GM21717 (cell line): ENCODE measurements around the gene ARMH1.
A peak's percentile ranks its signal among the peaks of the same experiment; 100 is the strongest.
"Not testable (repeated sequence)": the region's sequence is repeated elsewhere in the genome, so short reads cannot be mapped to it uniquely, and the experiment has no call there.

Experiments
- ATAC-seq: cut with Tn5 transposase; IDR thresholded peaks from one replicate; pipeline ENCODE4 v1.9.1; 2021; ENCODE audit warnings: mild to moderate bottlenecking, moderate library complexity; ENCODE audit not compliant: unreplicated experiment

ARMH1 gene

DNA sequence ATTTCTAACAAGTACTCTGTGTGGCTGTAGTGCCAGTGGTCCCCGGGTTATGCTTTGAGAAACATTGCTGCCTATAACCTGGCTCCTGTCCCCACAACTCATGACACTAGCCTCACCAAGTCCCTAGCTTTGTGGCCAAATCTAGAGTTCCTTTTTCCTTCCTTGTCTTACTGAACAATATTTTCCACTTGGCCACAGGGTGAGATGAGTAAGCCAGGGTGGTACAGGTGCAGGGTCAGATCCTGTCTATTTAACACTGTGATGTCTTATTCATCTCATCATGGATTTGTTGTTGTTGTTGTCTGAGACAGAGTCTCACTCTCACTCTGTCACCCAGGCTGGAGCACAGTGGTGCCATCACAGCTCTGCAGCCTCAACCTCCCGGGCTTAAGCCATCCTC, 18.6 kb downstream of the ARMH1 start:
- ATAC-seq = no peak

DNA sequence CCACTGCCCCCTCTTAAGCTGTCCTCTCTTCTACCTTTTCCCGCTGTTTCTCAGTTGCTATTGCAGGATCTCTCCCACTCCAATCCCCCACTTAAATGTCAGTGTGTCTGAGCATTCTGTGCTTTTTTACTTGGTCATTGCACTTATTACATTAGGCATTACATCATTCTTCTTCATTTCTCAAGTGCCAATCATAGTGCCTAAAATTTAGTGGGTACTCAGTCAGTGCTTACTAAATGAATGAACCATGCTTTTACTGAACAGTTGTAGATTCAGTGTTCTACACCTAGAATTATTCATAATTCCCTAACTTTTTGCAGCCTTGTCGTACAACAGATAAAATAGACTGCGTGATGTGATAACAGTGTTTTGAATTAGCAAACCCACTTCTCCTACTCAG, 19.4 kb downstream of the ARMH1 start:
- ATAC-seq = no peak

DNA sequence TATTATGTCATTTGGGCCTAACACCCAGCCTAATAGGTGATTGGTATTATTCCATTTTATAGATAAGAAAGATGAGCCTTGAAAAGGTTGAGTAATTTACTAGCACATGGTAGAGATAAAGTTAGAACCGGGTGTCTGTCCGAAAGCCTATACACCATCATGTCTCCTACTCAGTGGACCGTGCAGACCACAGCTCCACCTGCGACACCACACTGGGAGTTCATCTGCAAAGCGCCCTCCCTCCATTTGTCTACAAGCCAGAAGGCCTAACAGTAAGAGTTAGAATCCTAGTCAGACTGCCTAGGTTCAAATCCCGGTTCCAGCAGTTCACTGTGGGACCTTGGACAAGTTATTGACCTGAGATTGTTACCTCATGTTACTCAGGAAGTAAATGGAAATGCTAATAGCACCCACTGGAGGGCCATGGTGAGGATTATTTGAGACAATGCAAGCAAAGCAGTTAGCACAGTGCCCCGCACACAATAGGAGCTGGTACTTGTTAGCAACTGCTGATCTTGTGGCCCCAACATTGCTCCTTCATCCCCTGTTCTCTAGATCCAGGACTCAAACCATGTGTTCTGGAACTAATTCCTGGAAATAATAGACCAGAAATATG, 20.5 kb downstream of the ARMH1 start:
- ATAC-seq = peak; percentile 51

DNA sequence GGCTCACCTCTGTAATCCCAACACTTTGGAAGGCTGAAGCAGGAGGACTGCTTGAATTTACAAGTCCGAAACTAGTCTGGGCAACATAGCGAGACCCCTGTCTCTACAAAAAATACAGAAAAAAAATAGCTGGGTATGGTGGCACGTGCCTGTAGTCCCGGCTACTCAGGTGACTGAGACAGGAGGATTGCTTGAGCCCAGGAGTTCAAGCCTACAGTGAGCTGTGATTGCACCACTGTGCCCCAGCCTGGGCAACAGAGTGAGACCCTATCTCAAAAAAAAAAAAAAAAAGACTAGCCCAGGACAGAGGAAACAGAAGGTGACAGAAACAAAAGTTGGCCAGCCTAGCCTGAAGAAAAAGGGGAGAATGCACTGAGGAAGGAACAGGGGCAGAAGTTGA, 21.2 kb downstream of the ARMH1 start:
- ATAC-seq = no peak

DNA sequence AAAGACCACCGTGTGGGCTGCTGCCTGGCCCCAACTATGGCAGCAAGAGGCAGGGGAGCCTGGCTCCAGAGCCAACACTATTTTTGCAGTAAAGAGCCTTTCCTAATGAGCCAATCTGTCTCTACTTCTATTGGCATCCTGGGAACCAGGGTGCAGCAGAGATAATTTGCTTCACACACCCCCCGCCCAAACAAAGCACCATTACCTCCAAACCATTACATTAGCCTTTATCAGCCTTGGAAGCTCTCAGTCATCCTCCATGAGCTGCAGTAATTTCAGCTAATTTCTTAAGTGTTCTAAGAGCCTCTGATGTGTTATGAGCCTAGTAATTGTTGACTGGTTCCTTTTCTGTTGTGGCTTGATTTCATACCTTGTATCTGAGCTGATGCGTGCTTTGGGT, 21.6 kb downstream of the ARMH1 start:
- no peak for ATAC-seq

DNA sequence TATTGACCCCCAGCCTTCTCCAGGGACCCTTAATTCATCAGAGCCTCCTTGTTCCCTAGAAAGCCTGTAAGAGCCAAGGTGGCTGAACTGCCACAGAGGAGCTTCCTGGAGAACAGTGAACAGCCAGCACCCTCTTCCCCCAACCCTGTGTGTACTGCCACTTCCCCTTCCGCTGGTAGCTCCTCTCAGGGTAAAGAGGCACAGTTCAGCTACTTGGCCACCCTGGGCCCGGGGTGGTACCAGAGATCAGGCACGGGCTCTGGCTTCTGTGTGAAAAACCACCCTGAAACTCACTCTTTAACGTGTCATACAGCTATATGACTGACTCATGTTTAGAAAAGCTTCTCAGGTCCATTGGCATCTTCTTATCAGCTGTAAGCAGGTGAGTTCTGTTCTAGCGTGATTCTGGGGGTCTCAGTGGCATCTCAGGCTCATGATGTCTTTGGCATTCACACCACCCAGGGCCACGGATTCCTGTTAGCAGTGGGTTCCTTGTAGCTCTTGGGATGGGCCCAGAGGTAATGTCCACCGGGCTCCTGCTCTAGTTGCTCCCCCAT, 22.4 kb downstream of the ARMH1 start:
- no peak for ATAC-seq

DNA sequence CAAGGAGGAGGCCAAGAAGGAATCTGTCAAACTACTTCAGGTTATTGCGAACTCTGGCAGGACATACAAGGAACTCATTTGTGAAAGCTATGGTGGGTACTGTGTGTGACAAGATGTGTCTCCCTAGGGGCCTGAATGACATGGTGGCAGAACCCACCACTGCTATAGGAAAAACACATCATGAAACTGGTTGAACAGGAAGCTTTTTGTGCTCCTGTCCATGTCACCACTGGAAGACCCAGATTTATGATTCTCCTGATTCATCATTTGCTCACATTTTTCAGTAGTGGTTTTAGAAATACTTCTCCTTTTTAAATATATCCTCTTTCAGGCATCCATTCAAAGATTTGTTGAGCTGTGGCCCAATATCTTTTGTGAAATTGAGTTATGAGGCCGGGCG, 23.6 kb downstream of the ARMH1 start:
- no peak for ATAC-seq

DNA sequence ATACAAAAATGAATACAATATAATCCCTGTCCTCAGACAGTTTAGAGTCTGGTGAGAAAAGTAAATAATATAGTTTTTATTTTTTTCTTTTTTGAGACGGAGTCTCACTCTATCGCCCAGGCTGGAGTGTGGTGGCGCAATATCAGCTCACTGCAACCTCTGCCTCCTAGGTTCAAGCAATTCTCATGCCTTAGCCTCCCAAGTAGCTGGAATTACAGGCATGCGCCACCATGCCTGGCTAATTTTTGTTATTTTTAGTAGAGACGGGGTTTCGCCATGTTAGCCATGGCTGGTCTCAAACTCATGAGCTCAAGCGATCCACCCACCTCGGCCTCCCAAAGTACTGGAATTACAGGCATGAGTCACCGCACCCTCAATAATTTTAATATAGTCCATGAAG, 24.9 kb downstream of the ARMH1 start:
- not testable (repeated sequence) for ATAC-seq

DNA sequence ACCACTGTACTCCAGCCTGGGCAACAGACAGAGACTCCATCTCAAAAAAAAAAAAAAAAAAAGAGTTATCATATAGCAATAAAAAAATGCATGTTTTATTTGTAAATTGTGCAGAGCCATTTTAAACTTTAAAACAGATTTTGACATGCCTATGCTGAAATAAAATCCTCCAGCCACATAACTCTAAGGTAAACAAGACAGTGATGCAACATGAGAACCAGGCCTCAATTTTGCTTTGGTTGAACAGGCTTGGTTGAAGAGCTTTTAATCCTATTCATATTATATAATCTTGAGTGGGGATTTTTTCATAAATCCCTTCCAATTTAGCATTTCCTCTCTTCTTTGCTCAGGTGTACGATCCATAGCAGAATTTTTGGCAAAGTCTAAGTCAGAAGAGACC, 26.1 kb downstream of the ARMH1 start:
- no peak for ATAC-seq

DNA sequence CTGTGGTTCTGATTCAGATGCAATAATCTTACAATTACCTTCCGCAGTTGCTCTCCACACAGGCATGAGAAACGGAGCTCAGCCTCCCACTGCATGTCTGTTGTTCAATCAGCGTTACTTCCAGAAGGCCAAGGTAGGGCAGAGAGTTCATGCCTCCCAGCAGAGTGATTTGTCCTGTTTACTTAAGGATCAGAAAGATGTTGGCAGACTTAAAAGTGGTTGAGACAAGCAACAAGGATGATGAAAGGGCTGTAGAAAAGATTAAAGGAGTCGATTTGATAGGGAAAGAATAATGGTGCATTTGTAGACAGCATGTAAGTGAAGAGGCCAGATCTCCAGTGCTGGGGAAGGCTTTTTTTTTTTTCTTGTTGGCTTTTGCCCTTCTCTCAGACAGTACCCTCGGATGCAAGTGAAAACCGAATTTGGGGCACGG, 26.6 kb downstream of the ARMH1 start:
- ATAC-seq = no peak

DNA sequence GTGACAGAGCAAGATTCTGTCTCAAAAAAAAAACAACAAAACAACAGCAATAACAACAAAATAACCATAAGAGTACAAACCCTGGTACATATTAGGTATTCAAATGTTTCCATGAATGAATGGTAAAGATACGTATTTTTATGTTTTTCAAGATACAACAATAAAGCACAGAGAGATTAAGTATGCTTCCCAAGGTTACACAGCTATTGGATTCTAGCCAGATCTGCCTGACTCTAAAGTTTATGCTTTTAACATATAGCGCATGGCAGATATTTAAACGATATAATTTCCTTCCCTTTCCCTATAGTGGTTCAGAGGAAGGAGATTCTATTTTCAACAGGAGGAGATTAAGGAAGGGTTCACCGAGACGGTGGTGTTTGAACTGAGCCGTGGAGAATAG, 31.0 kb downstream of the ARMH1 start:
- ATAC-seq = no peak

DNA sequence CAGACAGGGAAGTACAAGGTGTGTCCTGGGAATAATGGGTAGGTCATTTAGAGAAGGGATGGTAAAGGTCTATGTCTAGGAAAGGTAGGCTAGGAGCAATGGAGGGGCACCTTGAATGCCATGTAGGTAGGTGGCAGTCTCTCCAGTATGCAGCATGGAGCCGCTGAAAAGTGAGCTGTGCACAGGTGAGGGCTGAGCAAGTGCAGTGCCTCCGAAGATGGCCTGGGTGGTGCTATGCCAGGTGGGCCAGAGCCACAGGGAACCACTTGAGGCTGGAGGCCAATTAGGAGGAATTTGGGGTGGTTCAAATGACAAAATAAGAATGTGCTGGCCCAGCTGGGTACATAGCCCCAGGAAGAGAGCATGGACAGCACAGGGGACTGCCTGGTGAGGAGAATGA, 31.4 kb downstream of the ARMH1 start:
- ATAC-seq = no peak

DNA sequence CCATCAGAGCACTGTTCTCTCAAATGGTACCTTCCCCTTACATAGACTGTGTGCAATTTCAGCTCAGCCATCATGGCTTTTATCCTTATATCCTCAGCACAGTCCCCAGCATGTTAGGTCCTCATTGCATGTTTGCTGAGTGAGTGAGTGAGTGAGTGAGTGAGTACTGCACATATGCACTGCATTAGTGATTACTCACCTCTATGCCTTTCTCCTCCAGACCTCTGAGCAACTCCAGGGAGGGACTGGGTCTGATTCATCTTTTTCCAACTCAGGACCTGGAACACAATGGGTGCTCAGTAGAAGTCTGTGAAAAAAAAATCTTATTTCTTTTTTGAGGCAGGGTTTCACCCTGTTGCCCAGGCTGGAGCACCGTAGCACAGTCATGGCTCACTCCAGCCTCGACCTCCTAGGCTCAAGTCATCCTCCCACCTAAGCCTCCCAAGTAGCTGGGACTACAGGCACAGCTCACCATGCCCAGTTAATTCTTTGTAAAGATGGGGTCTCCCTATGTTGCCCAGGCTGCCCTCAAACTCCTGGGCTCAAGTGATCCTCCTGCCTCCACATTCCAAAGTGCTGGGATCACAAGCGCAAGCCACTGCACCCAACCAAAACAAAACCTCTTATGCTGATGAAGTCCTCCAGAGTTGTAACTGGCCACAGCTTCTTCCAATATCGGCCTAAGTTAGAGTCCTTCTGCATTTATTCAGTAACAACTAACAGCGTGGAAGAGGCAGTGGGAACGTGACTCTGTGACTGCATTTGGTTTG, 32.8 kb downstream of the ARMH1 start:
- no peak for ATAC-seq

DNA sequence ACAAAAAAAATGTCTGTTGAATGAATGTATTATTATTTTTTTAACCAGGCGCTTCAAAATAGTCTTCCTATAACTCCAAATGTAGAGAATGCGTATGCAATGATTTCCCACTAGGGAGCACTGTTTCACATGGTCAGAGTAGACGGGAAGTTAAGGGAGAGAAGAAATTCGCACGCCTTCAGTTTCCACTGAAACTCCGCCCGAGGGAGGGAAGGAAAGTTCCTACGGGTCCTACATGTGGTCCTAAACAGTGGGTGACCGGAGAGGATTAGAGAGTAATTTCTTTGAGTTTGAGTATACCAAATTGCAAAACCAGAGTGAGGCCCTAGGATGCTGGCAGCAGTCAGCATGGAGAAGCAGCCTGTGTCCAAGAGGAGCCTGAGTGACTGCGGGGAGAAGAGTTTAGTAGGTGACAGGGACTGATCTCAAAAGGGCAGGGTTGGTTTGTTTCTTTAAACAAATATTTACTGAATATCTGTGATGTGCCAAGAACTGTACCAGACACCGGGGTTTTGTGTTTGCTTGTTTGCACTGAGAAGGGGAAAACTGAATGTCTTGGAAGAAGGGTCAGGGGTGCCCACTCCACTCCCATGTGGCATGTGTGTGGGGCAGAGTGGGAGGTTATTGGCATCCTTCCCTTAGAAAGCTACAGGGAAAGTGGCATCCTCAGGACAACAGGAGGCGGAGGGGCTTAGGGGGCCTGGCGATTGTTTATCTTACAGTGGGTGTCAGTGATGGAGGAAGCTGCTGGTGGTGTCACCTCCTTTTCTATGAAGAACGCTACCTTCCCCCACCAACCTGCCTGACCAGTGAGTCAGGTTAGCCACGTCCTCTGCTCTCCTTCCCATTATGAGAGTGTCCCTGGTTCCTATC, 33.7 kb downstream of the ARMH1 start:
- ATAC-seq = no peak

DNA sequence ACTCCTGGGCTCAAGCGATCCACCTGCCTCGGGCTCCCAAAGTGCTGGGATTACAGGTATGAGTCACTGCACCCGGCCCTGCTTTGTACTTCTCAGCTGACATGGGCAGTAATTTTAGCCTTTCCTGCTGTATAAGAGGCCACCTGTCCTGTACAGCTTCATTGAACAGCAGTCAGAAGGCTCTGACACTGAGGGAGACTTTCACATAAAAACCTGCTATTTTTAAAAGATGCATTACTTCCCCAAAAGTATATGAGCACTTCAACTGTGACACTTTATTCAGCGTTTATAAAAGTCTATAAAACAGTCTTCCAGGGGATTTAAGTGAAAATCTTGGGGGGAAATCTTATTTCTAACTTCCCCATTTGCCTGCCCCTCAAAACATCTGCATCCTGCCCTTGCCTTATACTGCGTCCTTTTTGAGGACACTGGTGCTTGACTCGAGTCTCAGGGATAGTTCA, 38.8 kb downstream of the ARMH1 start:
- no peak for ATAC-seq

DNA sequence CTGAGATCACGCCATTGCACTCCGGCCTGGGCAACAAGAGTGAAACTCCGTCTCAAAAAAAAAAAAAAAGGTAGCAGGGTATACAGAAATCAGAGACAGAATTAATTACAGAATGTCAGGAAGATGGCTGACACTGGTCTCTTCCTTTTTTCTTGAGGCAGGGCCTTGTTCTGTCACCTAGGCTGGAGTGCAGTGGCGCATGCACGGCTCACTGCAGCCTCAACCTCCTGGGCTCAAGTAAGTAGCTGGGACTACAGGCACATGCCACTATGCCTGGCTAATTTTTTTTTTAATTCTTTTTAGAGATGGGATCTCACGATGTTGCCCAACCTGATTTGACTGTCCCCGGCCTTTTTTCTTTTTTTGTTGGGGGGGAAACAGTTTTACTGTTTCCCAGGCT, 40.0 kb downstream of the ARMH1 start:
- ATAC-seq = no peak

DNA sequence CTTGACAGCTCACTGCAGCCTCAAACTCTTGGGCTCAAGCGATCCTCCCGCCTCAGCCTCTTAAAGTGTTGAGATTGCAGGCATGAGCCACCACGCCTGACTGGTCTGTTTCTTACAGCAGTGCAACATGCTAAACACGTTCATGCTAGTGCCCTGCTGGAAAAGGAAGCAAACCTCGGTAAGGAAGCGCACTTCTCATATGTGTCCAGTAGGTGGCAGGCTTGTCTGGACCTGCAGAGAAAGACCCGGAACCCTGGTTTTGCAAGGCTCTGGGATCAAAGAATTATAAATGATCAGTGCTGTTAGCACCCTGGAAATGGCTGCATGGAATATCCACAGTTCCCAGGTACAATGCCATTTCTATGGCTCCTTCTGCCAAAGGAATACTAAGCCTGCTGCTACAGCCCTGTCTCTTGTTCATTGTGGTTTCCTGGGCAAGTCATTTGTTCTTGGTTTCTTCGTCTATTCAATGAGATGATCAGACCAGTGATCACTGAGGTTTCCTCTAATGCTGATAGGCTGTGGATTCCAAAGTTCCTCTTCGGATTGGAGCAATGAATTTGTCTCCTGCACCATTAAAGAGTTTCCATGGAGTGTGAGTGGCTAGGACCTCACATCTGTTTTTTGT, 40.5 kb downstream of the ARMH1 start:
- ATAC-seq = no peak

DNA sequence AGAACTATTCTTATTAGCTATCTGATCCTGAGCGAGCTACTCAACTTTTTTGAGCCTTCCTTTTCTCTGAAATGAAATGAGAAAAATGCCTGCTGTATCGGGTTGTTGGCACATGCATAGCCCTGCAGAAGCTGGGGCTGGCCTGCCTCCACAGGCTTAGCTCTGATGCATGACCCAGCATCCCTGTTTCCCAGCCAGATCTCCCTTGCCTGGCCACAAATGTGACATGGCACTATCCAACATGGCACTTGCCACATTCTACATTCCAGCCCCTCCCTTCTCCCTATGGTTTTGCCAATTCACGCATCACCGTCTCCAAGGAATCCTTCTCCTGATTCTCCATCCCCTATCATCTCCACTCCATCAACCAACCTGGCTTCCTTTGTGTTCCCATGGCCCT, 42.6 kb downstream of the ARMH1 start:
- no peak for ATAC-seq

DNA sequence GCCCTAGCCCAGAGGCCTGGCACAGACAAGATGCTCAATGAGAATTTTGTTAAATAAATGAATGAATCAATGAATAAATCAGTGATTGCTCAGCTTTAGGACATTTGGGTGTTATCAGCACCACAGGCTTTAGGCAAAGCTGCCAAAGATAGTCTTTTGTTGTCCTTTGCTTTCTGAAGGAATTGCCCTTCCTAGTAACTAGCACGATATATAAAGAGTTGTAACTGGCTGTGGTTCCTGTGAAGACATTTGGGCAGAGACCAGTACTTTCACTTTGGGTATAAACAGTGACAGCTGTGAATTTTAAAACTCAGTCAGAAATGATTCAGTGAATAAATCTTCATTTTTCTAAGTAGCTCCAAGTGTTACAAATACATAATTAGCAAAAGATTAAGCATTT, 43.1 kb downstream of the ARMH1 start:
- ATAC-seq = no peak

DNA sequence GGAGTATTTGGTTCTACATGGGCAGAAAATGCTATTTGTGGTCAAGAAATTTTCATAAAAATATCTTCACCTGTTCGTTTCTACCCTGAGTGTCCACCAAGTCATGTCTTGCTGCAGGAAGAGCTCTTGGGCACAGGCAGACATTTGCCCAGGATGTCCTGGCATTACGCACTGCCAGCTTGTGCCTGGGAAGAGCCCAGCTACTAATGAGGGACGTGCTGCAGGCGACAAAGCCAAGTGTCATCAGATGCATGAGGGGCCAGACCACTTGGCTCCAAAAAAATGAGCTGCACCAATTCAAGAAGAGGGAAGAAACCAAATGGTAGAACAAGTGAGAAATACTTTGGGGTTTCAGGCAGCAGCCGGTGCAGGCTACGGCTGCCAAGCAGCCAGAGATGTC, 43.6 kb downstream of the ARMH1 start:
- no peak for ATAC-seq

DNA sequence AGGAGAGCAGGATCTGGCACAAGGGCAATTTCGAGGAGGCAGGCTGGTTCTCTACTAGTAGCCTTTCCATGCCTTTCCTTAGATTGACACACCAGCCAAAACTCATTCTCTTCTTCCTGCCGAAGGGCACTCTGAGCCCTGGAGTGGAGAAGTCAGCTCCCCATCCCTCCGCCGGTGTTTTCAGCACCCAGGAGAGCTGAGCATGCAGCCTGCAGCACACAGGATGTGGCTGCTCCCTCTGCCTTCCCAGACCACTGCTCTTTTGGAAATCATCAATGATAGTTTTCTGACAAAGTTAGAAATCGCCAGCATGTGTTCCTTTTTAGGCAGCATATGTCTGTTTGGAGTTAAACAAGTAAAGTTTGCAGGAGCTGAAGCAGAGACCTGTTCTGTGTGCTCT, 44.8 kb downstream of the ARMH1 start:
- ATAC-seq = no peak
